Measurements from ENCODE around the gene ARHGAP24.

Gene ARHGAP24

DNA sequence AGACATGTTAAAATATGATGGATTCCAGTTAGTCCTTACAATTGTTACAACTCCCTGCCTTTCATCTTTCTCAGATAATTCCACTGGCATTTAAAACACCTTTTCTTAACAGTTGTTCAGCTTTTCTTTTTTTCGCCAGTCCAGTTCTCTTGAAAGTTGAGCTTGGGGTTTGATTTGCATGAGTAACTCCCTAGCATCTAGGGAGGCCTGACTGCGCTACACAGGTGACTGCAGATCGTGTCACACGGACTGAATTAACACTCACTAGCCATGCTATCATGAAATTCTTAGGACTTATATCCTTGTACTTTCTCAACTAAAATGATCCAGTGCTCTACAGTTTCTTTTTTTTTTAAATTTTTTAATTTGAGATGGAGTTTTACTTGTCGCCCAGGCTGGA, 69.8 kb downstream of the ARHGAP24 start:
- TF ChIP-seq, protein P1, sequence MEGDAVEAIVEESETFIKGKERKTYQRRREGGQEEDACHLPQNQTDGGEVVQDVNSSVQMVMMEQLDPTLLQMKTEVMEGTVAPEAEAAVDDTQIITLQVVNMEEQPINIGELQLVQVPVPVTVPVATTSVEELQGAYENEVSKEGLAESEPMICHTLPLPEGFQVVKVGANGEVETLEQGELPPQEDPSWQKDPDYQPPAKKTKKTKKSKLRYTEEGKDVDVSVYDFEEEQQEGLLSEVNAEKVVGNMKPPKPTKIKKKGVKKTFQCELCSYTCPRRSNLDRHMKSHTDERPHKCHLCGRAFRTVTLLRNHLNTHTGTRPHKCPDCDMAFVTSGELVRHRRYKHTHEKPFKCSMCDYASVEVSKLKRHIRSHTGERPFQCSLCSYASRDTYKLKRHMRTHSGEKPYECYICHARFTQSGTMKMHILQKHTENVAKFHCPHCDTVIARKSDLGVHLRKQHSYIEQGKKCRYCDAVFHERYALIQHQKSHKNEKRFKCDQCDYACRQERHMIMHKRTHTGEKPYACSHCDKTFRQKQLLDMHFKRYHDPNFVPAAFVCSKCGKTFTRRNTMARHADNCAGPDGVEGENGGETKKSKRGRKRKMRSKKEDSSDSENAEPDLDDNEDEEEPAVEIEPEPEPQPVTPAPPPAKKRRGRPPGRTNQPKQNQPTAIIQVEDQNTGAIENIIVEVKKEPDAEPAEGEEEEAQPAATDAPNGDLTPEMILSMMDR (IDR thresholded peaks at IDR 0.05; ENCODE audit: insufficient read depth, low read length, missing control alignments): no peak
- CTCF ChIA-PET: no interaction called here
- no peak overlapping the region for H3K4me3 ChIP-seq (ENCODE audit: low read depth, low read length)
- no peak for DNase-seq (ENCODE audit: low read depth, low spot score)
- POLR2A ChIA-PET: interaction anchor here (0.9 kb wide), 1 partner anchor 18 kb away, joined by 3 read pairs; no protein-coding TSS in a partner anchor

DNA sequence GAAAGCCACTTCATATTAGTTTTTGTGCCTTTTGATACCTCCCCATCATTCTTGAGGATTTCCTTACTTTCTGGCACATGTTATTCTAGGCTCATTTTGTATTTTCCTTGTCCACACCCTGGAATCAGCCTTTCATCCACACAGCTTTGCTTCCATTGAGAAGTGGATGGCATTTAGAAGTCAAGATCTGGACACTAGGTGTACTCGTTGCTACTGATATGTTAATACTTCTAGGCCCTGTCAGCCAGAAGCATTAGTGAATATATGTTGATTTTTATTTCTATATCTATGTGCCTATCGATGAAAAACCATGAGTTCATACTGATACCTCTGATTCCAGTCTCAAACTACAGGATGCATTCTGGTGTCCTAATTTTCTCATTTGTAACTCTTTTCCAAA, 73.2 kb downstream of the ARHGAP24 start:
- TF ChIP-seq, protein P1 (IDR thresholded peaks at IDR 0.05; ENCODE audit: insufficient read depth, low read length, missing control alignments): no peak
- DNase-seq (ENCODE audit: low read depth, low spot score): no peak
- CTCF ChIA-PET: interaction anchor here (0.7 kb wide), 1 partner anchor 199 kb away, joined by 4 read pairs; no protein-coding TSS in a partner anchor
- no peak overlapping the region for H3K4me3 ChIP-seq (ENCODE audit: low read depth, low read length)
- POLR2A ChIA-PET: no interaction called here

DNA sequence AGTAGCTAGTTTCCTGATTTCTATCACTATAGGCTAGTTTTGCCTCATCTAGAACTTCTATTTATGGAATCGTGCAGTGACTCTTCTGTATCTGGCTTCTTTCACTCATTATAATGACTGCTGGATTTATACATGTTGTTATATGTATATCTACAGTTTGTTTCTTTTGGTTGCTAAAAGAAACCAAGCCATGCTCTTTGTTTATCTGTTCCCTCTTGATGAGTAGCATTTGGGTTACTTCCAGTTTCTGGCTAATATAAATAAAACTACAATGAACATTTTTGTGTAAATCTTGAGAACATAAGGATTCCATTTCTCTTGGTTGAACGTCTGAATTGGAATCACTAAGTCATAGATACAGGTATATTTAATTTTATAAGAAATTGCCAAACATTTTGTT, 73.9 kb downstream of the ARHGAP24 start:
- no peak for DNase-seq (ENCODE audit: low read depth, low spot score)
- ChIA-PET POLR2A (no interaction called here), CTCF (no interaction called here)
- TF ChIP-seq, protein P1 (IDR thresholded peaks at IDR 0.05; ENCODE audit: insufficient read depth, low read length, missing control alignments): no peak
- no peak overlapping the region for H3K4me3 ChIP-seq (ENCODE audit: low read depth, low read length)

DNA sequence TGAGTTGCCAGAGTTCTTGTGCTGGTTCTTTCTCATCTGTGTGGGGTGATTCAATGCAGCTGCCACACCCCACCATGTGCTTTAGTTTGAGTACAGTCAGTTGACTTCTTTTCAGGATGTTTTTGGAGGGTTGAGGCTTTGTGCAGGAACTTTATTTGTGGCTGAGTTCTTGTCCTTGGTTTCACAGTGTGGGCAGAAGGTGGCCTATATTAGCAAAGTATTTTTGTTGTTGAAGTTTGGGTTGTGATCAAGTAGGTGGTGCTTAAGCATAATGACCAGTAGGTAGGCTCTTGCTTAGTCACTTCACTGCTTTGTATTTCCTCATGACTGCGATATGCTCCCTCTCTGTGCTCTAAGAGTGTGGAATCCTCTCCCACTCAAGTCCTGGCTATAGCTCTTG, 80.3 kb downstream of the ARHGAP24 start:
- DNase-seq (ENCODE audit: low read depth, low spot score): no peak
- no peak overlapping the region for H3K4me3 ChIP-seq (ENCODE audit: low read depth, low read length)
- TF ChIP-seq, protein P1 (IDR thresholded peaks at IDR 0.05; ENCODE audit: insufficient read depth, low read length, missing control alignments): no peak
- ChIA-PET POLR2A (no interaction called here), CTCF (no interaction called here)

DNA sequence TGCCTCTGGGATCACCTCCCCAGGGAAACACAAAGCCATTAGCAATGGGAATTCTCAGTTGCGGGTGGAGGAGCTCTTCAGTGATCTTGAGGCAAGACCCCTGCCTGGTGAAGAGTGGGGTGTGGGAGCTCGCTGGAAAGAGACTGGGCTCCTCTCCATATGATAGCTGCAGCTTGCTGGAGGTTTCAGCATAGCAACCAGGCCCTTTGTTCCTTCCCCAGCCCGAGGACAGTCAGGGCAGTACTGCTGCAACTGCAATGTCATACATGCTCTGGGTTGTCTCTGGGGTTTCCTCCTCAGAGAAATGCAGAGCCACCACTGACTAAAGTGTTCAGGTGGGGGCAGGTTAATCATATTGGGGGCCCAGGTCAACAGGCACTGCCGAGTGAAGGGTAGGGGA, 81.3 kb downstream of the ARHGAP24 start:
- ChIA-PET CTCF (no interaction called here), POLR2A (no interaction called here)
- no peak for DNase-seq (ENCODE audit: low read depth, low spot score)
- H3K4me3 ChIP-seq (ENCODE audit: low read depth, low read length): no peak overlapping the region
- TF ChIP-seq, protein P1 (IDR thresholded peaks at IDR 0.05; ENCODE audit: insufficient read depth, low read length, missing control alignments): no peak

DNA sequence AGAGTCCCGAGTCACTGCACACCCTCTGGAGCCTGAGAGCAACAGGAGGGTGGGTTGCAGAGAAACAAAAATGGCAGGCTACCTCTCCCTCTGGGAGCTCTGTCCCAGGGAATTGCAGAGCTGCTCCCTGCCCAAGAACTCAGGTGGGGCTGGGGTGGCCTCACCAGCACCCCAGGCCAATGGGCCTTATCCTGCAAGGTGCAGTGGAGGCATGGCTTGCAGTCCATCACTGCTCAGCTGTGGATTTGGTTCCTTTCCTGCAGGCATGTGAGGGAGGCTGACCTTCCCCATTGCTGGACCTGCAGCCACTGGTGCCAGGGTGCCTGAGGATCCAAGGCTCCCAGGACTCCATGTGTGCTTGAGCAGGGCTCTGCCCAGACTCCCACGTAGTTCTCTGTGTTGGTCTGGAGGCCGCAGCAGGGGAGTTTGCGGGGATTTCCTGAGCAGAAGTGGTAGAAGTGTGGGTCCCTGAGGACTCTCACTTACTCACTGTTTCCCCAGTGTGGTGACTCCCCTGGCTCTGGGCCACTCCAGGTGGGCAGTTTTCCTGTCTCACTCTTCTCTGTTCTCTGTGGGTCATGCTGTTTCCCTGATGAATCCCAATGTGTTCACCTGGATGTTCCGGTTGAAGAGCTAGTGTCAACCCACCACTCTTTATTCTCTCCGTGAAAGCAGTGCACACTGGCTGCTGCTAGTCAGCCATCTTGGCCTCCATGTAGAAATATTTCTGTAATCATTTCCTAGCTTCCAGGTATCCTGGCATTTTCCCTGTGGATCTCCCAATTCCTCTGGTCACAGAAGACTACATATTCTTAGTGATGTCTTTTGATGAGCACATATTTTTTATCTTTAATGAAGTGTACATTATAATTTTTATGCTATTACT, 82.3 kb downstream of the ARHGAP24 start:
- TF ChIP-seq, protein P1 (IDR thresholded peaks at IDR 0.05; ENCODE audit: insufficient read depth, low read length, missing control alignments): no peak
- POLR2A ChIA-PET: no interaction called here
- no peak overlapping the region for H3K4me3 ChIP-seq (ENCODE audit: low read depth, low read length)
- DNase-seq (ENCODE audit: low read depth, low spot score): no peak
- CTCF ChIA-PET: no interaction called here

Measured in AG04449 (cell line).